GM12874 (cell line): ENCODE measurements around the gene ZNF75A.

ENCODE experiments used
- TF ChIP-seq, protein P1 (sequence below): IDR thresholded peaks from 2 replicates; pipeline ENCODE4 v1.5.1; 2011; ENCODE audit warnings: low read depth, mild to moderate bottlenecking, control low read depth, low read length, moderate library complexity; ENCODE audit not compliant: insufficient read depth

Gene ZNF75A

DNA sequence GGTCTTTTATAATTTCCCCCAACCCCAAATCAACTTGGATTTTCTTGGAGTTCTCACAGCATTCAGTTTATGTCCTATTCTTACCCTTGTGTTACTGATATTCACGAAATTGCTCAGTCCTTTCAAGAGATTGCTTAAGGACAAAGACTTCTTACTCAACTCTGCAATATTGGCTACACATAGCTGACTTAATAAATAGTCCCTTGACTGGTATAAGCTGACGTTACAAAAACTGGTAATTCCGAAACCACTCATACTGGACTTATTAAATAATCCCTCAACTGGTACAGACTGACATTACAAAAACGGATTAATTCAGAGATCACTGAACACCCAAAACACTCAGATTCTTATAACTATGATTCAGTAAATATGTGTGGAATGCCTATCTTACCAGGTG lies 927 bp upstream of the ZNF75A start:
- TF ChIP-seq, protein P1, sequence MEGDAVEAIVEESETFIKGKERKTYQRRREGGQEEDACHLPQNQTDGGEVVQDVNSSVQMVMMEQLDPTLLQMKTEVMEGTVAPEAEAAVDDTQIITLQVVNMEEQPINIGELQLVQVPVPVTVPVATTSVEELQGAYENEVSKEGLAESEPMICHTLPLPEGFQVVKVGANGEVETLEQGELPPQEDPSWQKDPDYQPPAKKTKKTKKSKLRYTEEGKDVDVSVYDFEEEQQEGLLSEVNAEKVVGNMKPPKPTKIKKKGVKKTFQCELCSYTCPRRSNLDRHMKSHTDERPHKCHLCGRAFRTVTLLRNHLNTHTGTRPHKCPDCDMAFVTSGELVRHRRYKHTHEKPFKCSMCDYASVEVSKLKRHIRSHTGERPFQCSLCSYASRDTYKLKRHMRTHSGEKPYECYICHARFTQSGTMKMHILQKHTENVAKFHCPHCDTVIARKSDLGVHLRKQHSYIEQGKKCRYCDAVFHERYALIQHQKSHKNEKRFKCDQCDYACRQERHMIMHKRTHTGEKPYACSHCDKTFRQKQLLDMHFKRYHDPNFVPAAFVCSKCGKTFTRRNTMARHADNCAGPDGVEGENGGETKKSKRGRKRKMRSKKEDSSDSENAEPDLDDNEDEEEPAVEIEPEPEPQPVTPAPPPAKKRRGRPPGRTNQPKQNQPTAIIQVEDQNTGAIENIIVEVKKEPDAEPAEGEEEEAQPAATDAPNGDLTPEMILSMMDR, result no peak

DNA sequence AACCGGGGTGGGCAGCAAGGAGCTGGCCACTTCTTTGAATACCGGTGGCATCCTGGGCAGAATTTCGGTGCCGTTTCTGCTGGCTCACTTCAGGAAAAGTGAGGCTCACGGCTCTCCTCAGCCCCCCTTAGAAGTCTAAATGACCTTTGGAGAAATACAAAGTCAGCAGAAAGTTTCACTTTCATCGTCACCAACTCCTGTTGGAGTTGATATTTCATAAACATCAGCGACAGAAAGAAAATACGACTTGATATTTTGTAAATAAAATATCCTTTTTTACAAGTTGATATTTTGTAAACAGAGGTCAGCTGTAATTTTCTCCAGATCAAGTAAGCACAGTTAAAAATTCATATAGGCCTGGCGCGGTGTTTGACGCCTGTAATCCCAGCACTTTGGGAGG lies 781 bp downstream of the ZNF75A start:
- TF ChIP-seq, protein P1, result no peak

DNA sequence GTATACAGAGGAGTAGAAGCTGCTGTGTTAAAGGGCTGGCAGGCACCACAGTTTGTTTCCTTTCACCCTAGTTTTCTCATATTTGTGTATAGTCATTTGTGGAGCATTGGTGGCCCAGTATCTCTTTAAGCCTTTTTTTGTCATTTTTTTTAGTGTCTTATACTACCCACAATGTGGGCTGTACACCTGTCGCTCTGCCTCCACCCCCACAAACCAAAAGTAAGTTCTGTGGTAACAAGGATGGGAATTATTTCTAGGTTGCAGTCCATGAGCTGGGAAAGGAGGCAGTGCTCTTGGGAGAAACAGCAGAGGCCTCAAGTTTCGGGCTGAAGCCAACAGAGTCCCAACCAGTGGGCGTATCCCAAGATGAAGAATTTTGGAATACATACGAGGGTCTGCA lies 6.2 kb downstream of the ZNF75A start:
- TF ChIP-seq, protein P1, result no peak

- TF ChIP-seq, protein P1, result no peak
These were observed 12.2 kb downstream of the ZNF75A start for GRCh38 chr16:3317315-3317999.

DNA sequence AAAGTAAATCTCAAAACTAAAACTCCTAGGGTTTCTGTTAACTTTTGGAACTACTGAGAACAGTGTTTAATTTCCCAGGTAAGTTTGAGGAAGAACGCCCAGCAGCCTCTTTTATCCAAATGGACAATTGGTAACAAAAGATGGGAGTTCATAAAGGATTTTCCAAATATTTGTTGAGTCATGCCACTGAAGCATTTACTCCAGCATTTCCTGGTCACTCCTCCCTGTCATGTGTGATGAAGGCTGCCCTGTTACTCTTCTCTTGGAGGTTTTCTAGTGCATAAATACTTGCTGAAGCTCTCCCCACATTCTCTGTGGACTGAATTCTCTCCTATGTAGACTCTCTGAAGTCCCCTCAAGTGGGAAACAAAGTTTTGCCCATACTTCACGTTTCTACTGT lies 16.5 kb downstream of the ZNF75A start:
- TF ChIP-seq, protein P1, result no peak

GRCh38 chr16:3327514-3327913 lies 22.2 kb downstream of the ZNF75A start:
- TF ChIP-seq, protein P1, result no peak

DNA sequence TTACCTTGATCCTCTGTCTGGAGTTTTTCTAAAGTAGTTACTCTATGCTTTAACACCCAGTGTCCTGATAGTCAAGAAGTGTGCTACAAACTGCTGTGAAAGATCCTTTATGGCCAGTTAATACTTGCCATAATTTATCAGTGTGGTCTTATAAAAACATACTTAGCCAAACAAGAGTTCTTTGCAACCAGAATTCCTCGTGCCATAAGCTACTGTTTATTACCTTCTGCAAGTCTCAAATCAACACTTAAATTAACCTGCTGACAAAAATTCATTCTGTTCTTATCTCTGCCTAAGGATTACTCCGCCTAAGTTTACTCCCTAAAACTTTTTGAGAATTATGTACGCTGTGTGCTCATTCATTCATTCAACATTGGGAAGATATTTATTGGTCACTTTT lies 22.8 kb downstream of the ZNF75A start:
- TF ChIP-seq, protein P1, result no peak

GRCh38 chr16:3328643-3329042 lies 23.3 kb downstream of the ZNF75A start:
- TF ChIP-seq, protein P1, result no peak
